Keratinocyte (primary cell): ENCODE data around the gene FNDC1. TPM values are rescaled to one million over a fixed set of nuclear protein-coding genes. Genes with fewer than 3 reads are reported as not detected.

ENCODE experiments used
- DNase-seq: peaks from one replicate; pipeline ENCODE4 v3.0.0-alpha.2; 2011; ENCODE audit warnings: low read depth, missing footprints, low spot score
- FAIRE-seq: peaks from 2 replicates; lab custom pipeline; 2011; peaks lifted over from hg19 to GRCh38; lab: Jason Lieb, UNC
- H2AFZ ChIP-seq: 2 replicates; pipeline ENCODE4 v1.6.0; 2012; ENCODE audit warnings: low read length, control low read depth, inconsistent platforms; ENCODE audit not compliant: control insufficient read depth
- H3K27ac ChIP-seq: 2 replicates; pipeline ENCODE4 v1.5.1; 2011; ENCODE audit warnings: low read length; ENCODE audit not compliant: control insufficient read depth, insufficient read depth
- H3K27me3 ChIP-seq: 3 replicates; pipeline ENCODE4 v1.6.0; 2011; ENCODE audit warnings: low read length; ENCODE audit not compliant: control insufficient read depth, insufficient read depth; ENCODE audit errors: extremely low read depth
- H3K36me3 ChIP-seq, 2 experiments: 2 replicates in 1 of 2; 3 replicates in 1 of 2; pipeline ENCODE4 v1.5.1; 2011; ENCODE audit warnings: low read length in 2 of 2, mild to moderate bottlenecking in 1 of 2; ENCODE audit not compliant: control insufficient read depth in 2 of 2, insufficient read depth in 2 of 2; ENCODE audit errors: extremely low read depth in 1 of 2
- H3K4me1 ChIP-seq: 3 replicates; pipeline ENCODE4 v1.5.1; 2011; ENCODE audit warnings: low read length; ENCODE audit not compliant: control insufficient read depth, insufficient read depth; ENCODE audit errors: extremely low read depth
- H3K4me2 ChIP-seq: 3 replicates; pipeline ENCODE4 v1.6.0; 2011; ENCODE audit warnings: low read depth, low read length; ENCODE audit not compliant: control insufficient read depth, insufficient read depth; ENCODE audit errors: extremely low read depth
- H3K4me3 ChIP-seq, 3 experiments: fragments of 200-600 bp in 1 of 3; sonication (generic) in 1 of 3; 2 replicates in 2 of 3; 3 replicates in 1 of 3; pipeline ENCODE4 v1.5.1; 2011 to 2016; ENCODE audit warnings: low read length in 3 of 3, mild to moderate bottlenecking in 3 of 3, control low read depth in 2 of 3, inconsistent platforms in 1 of 3, low read depth in 1 of 3, mixed read lengths in 1 of 3, mixed run types in 1 of 3, moderate library complexity in 1 of 3; ENCODE audit not compliant: control insufficient read depth in 2 of 3, insufficient read depth in 2 of 3; ENCODE audit errors: extremely low read depth in 1 of 3
- H3K79me2 ChIP-seq: 2 replicates; pipeline ENCODE4 v1.6.0; 2012; ENCODE audit warnings: low read length; ENCODE audit not compliant: control insufficient read depth, insufficient read depth
- H3K9ac ChIP-seq: 3 replicates; pipeline ENCODE4 v1.6.0; 2011; ENCODE audit warnings: low read length; ENCODE audit not compliant: control insufficient read depth, insufficient read depth; ENCODE audit errors: extremely low read depth
- H3K9me1 ChIP-seq: 3 replicates; pipeline ENCODE4 v1.6.0; 2011; ENCODE audit warnings: low read length; ENCODE audit not compliant: control insufficient read depth, insufficient read depth; ENCODE audit errors: extremely low read depth
- H3K9me3 ChIP-seq: 2 replicates; pipeline ENCODE4 v1.5.1; 2012; ENCODE audit warnings: low read depth, low read length; ENCODE audit not compliant: control insufficient read depth
- H4K20me1 ChIP-seq: 3 replicates; pipeline ENCODE4 v1.6.0; 2011; ENCODE audit warnings: low read length; ENCODE audit not compliant: control insufficient read depth, insufficient read depth; ENCODE audit errors: extremely low read depth
- EZH2 ChIP-seq: IDR thresholded peaks from one replicate; pipeline ENCODE4 v1.6.1; 2012; ENCODE audit warnings: inconsistent platforms, mild to moderate bottlenecking, low read length, moderate library complexity
- dilution Hi-C: fragments of 300-500 bp; cut with MboI; formaldehyde crosslinking; loops from one replicate; pipeline ENCODE4 v1.7.0; 2020; ENCODE audit warnings: low sequenced_read_pairs; ENCODE audit not compliant: extremely low pct_ligation_motif_present
- polyA plus RNA-seq, 5 experiments: library from polyadenylated mRNA; depleted of rRNA in 3 of 5; stranded (reverse) in 3 of 5; stranded (forward) in 1 of 5; unstranded in 1 of 5; fragments of >200 nt; gene quantifications; 1 replicate in 1 of 5; 2 replicates in 3 of 5; 3 replicates in 1 of 5; pipeline versions ENCODE4 v1.2.1 to v1.2.3, GENCODE V29; 2011 to 2012; ENCODE audit warnings: missing spikeins in 2 of 5, low read depth in 1 of 5, low replicate concordance in 1 of 5
- TF ChIP-seq, protein P1 (sequence below), 3 experiments: IDR thresholded peaks in 1 of 3; conservative IDR thresholded peaks in 1 of 3; optimal IDR thresholded peaks in 1 of 3; 2 replicates in 2 of 3; 3 replicates in 1 of 3; pipeline versions ENCODE3 to v1.5.1; 2011; ENCODE audit warnings: low read length in 3 of 3, mild to moderate bottlenecking in 3 of 3, moderate library complexity in 2 of 3, control low read depth in 1 of 3, inconsistent platforms in 1 of 3; ENCODE audit not compliant: insufficient read depth in 2 of 3; ENCODE audit errors: extremely low read depth in 1 of 3

Gene FNDC1
- polyA plus RNA-seq, 1 donor (not counting 4 experiments of a cell fraction or from before 2014, with no cell fraction given), result not detected

DNA sequence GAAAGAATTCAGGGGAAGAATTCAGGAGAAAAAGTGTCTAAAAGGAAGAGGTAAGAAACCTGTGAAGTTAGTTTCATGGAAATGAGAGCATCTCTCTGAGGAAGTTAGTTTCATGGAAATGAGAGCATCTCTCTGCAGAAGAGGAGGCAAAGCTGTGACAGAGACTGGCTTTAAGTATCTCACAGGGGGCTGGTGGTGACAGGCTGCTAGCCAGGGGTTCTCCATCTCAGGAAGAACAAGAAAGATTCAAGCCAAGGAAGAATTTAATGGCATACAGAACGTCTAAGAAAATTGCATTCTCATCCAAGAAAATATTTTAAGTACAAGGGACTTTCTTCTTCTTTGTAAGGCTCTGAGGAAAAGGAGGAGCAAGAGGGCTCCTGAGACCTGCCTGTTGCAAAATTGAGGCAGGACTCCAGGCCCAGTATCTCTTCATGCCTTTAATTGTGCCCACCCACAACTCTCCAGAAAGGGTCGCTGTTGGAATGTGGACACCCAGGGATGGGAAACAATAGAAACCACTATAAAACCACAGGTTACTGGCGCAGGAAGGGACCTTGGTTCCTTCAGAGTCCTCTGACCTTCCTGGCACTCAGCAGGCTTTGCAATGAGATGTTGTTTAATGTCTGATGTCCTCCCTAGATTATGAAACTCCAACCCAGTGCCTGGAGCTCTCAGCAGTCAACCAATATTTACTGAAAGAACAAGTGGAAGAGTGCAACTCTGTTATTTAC is 136.8 kb downstream of the FNDC1 start:
- Histone ChIP-seq H3K27me3 (no peaks in the 10 kb centered on the region), H3K9me3 (no peaks in the 10 kb centered on the region), H3K4me1 (no peaks in the 10 kb centered on the region), H2AFZ (no peak overlapping the region), H3K9ac (no peak overlapping the region), H3K79me2 (no peaks in the 10 kb centered on the region), H3K9me1 (no peaks in the 10 kb centered on the region), H3K4me3 (no peak overlapping the region), H4K20me1 (no peaks in the 10 kb centered on the region), H3K36me3 (no peaks in the 10 kb centered on the region), H3K4me2 (no peak overlapping the region), H3K27ac (no peak overlapping the region)
- dilution Hi-C loops, result no loop called here
- TF ChIP-seq, protein P1, sequence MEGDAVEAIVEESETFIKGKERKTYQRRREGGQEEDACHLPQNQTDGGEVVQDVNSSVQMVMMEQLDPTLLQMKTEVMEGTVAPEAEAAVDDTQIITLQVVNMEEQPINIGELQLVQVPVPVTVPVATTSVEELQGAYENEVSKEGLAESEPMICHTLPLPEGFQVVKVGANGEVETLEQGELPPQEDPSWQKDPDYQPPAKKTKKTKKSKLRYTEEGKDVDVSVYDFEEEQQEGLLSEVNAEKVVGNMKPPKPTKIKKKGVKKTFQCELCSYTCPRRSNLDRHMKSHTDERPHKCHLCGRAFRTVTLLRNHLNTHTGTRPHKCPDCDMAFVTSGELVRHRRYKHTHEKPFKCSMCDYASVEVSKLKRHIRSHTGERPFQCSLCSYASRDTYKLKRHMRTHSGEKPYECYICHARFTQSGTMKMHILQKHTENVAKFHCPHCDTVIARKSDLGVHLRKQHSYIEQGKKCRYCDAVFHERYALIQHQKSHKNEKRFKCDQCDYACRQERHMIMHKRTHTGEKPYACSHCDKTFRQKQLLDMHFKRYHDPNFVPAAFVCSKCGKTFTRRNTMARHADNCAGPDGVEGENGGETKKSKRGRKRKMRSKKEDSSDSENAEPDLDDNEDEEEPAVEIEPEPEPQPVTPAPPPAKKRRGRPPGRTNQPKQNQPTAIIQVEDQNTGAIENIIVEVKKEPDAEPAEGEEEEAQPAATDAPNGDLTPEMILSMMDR (optimal IDR thresholded peaks at IDR 0.05 in 1 of 3, IDR thresholded peaks at IDR 0.05 in 1 of 3, conservative IDR thresholded peaks at IDR 0.05 in 1 of 3; ENCODE audit: extremely low read depth in 1 of 3, insufficient read depth in 2 of 3, low read length in 3 of 3), result no peak
- no peak for TF ChIP-seq EZH2
- DNase-seq (no peak), FAIRE-seq (no peak)

GRCh38 chr6:159307246-159307790 is 138.1 kb downstream of the FNDC1 start:
- Histone ChIP-seq H3K9me3 (no peaks in the 10 kb centered on the region), H3K4me1 (no peaks in the 10 kb centered on the region), H3K9ac (no peak overlapping the region), H3K4me3 (no peak overlapping the region), H2AFZ (no peak overlapping the region), H3K27ac (no peak overlapping the region), H3K79me2 (no peaks in the 10 kb centered on the region), H4K20me1 (no peaks in the 10 kb centered on the region), H3K36me3 (no peaks in the 10 kb centered on the region), H3K27me3 (no peaks in the 10 kb centered on the region), H3K4me2 (no peak overlapping the region), H3K9me1 (no peaks in the 10 kb centered on the region)
- DNase-seq (no peak), FAIRE-seq (no peak)
- TF ChIP-seq, protein P1 (optimal IDR thresholded peaks at IDR 0.05 in 1 of 3, IDR thresholded peaks at IDR 0.05 in 1 of 3, conservative IDR thresholded peaks at IDR 0.05 in 1 of 3; ENCODE audit: extremely low read depth in 1 of 3, insufficient read depth in 2 of 3, low read length in 3 of 3), result no peak
- TF ChIP-seq EZH2, result no peak
- dilution Hi-C loops, result no loop called here
